ENCODE measurements around the gene EME2.
"Not testable (repeated sequence)": the region's sequence is repeated elsewhere in the genome, so short reads cannot be mapped to it uniquely, and the experiment has no call there.

Gene EME2

GRCh38 chr16:1729445-1729844 lies 43.2 kb upstream of the EME2 start:
- no peak overlapping the region for H3K4me3 ChIP-seq (ENCODE audit: low read depth, low read length)
- DNase-seq (ENCODE audit: low read depth): no peak
- TF ChIP-seq CTCF (IDR thresholded peaks at IDR 0.05; ENCODE audit: insufficient read depth, low read depth, low read length, missing control alignments): no peak

GRCh38 chr16:1731073-1731472 lies 41.5 kb upstream of the EME2 start:
- DNase-seq (ENCODE audit: low read depth): no peak
- no peak for TF ChIP-seq CTCF (IDR thresholded peaks at IDR 0.05; ENCODE audit: insufficient read depth, low read depth, low read length, missing control alignments)
- H3K4me3 ChIP-seq (ENCODE audit: low read depth, low read length): no peak overlapping the region

- no peak overlapping the region for H3K4me3 ChIP-seq (ENCODE audit: low read depth, low read length)
- no peak for TF ChIP-seq CTCF (IDR thresholded peaks at IDR 0.05; ENCODE audit: insufficient read depth, low read depth, low read length, missing control alignments)
- no peak for DNase-seq (ENCODE audit: low read depth)
Measured at GRCh38 chr16:1731603-1732002, 41.0 kb upstream of the EME2 start.

- TF ChIP-seq CTCF (IDR thresholded peaks at IDR 0.05; ENCODE audit: insufficient read depth, low read depth, low read length, missing control alignments): no peak
- H3K4me3 ChIP-seq (ENCODE audit: low read depth, low read length): no peak overlapping the region
- no peak for DNase-seq (ENCODE audit: low read depth)
Measured at GRCh38 chr16:1732071-1732470, 40.5 kb upstream of the EME2 start.

GRCh38 chr16:1732551-1732987 lies 40.0 kb upstream of the EME2 start:
- not testable (repeated sequence) for H3K4me3 ChIP-seq (ENCODE audit: low read depth, low read length); DNase-seq (ENCODE audit: low read depth)

- H3K4me3 ChIP-seq (ENCODE audit: low read depth, low read length): no peak overlapping the region
- no peak for DNase-seq (ENCODE audit: low read depth)
- TF ChIP-seq CTCF (IDR thresholded peaks at IDR 0.05; ENCODE audit: insufficient read depth, low read depth, low read length, missing control alignments): no peak
Measured at GRCh38 chr16:1734123-1734522, 38.5 kb upstream of the EME2 start.

- no peak for DNase-seq (ENCODE audit: low read depth)
- H3K4me3 ChIP-seq (ENCODE audit: low read depth, low read length): no peak overlapping the region
- no peak for TF ChIP-seq CTCF (IDR thresholded peaks at IDR 0.05; ENCODE audit: insufficient read depth, low read depth, low read length, missing control alignments)
Measured at GRCh38 chr16:1734816-1735215, 37.8 kb upstream of the EME2 start.
